Measurements from ENCODE around the gene TTLL8. TPM values are rescaled to one million over a fixed set of nuclear protein-coding genes. Genes with fewer than 3 reads are reported as not detected.

TTLL8 gene
- polyA plus RNA-seq, 2 of the 4 experiments (the other 2 are of a cell fraction): not detected

DNA sequence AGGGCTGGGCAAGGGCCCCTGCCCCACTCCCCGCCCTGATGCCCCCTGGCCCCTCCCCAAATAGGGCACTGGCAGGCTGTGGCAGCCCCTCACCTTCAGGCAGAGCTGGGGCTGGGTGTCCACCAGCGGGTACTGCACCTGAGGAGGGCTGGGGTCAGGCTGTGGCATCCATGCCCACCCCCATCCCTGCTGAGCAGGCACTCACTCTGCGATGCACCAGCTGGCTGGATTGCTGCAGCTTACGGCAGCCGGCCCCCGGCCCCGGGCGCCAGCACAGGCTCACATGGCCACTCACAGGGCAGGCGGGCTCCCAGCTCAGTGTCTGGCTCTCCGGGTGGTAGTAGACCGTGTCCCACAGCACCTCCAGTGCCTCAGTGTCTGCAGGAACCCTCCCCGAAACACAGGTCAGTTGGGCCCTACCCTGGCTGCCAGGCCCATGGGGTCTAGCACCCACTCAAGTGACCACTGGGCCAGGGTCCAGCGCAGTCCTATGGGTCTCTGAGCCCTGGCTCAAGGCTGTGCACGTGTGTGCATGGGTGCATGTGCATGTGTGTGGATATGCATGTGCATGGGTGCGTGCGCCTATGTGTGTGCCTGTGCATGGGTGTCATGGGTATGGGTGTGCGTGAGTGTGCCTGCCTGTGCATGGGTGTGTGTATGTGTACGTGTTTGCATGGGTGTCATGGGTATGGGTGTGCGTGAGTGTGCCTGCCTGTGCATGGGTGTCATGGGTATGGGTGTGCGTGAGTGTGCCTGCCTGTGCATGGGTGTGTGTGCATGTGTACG lies 60.0 kb downstream of the TTLL8 start:
- FAIRE-seq: no peak
- no peak for ATAC-seq
- Histone ChIP-seq H3K4me3 (no peak overlapping the region), H3K4me1 (peaks cover 4% of the 10 kb centered on the region; the same call in 1 of the 3 replicates), H3K27ac (no peak overlapping the region), H3K4me2 (no peak overlapping the region; the same call in 2 of the 3 replicates), H3K9me3 (no peaks in the 10 kb centered on the region)
- ChIA-PET CTCF (interaction anchor here (0.5 to 6.5 kb wide), 4 partner anchors 18 to 81 kb away, joined by 3 to 39 read pairs (median 3); no protein-coding TSS in a partner anchor), POLR2A (no interaction called here)
- WGBS (ENCODE audit: missing lambda C conversion rate): 83% methylated on average over 1 of the region's 21 CpGs
- TF ChIP-seq ELK1 (IDR thresholded peaks at IDR 0.05; ENCODE audit: low read depth, low read length): no peak
- TF ChIP-seq CBX8 (IDR thresholded peaks at IDR 0.05): no peak
- TF ChIP-seq RCOR1 (IDR thresholded peaks at IDR 0.05; ENCODE audit: low read depth, low read length): no peak
- no peak for TF ChIP-seq NR3C1 (IDR thresholded peaks at IDR 0.05)
- no peak for TF ChIP-seq HEYL (CRISPR knock-in tag; IDR thresholded peaks at IDR 0.05)
- TF ChIP-seq RFX5 (IDR thresholded peaks at IDR 0.05): no peak
- TF ChIP-seq NPAS2 (CRISPR knock-in tag; IDR thresholded peaks at IDR 0.05; ENCODE audit: borderline replicate concordance): no peak
- DNase-seq (ENCODE audit: low read depth in 1 of 2, low spot score in 1 of 2): no peak

DNA sequence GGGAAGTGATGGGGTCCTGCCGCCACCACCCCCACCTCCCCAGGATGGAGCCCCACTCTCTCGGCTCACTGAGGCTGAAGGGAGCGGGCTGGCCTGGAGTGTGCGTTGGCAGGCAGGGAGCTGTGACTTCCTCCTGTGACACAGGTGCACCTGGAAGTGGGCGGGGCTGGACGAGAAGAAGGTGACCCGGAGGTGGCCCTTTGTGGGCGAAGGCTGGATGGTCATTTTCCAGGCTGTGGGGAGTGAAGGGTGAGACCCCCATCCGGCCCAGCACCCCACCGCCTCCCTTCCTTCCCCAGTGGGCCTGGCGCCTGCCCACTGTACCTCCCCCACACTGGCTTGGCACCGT lies 60.9 kb downstream of the TTLL8 start:
- FAIRE-seq (no peak), DNase-seq (ENCODE audit: low read depth in 1 of 2, low spot score in 1 of 2) (no peak), ATAC-seq (no peak)
- POLR2A ChIA-PET: no interaction called here
- Histone ChIP-seq H3K4me2 (no peak overlapping the region), H3K4me1 (peaks cover 4% of the 10 kb centered on the region; the same call in 1 of the 3 replicates), H3K27ac (no peak overlapping the region), H3K4me3 (no peak overlapping the region), H3K9me3 (no peaks in the 10 kb centered on the region)
- 79% methylated on average over 8 of the region's 12 CpGs for WGBS (ENCODE audit: missing lambda C conversion rate)
- CTCF ChIA-PET: interaction anchor here (1.0 to 6.5 kb wide), 3 partner anchors 15 to 67 kb away, joined by 3 to 39 read pairs (median 3); no protein-coding TSS in a partner anchor
- TF ChIP-seq, protein P1, sequence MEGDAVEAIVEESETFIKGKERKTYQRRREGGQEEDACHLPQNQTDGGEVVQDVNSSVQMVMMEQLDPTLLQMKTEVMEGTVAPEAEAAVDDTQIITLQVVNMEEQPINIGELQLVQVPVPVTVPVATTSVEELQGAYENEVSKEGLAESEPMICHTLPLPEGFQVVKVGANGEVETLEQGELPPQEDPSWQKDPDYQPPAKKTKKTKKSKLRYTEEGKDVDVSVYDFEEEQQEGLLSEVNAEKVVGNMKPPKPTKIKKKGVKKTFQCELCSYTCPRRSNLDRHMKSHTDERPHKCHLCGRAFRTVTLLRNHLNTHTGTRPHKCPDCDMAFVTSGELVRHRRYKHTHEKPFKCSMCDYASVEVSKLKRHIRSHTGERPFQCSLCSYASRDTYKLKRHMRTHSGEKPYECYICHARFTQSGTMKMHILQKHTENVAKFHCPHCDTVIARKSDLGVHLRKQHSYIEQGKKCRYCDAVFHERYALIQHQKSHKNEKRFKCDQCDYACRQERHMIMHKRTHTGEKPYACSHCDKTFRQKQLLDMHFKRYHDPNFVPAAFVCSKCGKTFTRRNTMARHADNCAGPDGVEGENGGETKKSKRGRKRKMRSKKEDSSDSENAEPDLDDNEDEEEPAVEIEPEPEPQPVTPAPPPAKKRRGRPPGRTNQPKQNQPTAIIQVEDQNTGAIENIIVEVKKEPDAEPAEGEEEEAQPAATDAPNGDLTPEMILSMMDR (IDR thresholded peaks at IDR 0.05): no peak
- TF ChIP-seq HEYL (CRISPR knock-in tag; IDR thresholded peaks at IDR 0.05): no peak
- no peak for TF ChIP-seq FOXS1 (CRISPR knock-in tag; IDR thresholded peaks at IDR 0.05)
- TF ChIP-seq, protein P2, sequence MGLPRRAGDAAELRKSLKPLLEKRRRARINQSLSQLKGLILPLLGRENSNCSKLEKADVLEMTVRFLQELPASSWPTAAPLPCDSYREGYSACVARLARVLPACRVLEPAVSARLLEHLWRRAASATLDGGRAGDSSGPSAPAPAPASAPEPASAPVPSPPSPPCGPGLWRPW (IDR thresholded peaks at IDR 0.05): no peak
- TF ChIP-seq ZFP36 (IDR thresholded peaks at IDR 0.05; ENCODE audit: borderline replicate concordance, partially characterized antibody): no peak
- TF ChIP-seq RAD21 (conservative IDR thresholded peaks at IDR 0.05 in 1 of 2, IDR thresholded peaks at IDR 0.05 in 1 of 2): no peak
- no peak for TF ChIP-seq EHMT2 (IDR thresholded peaks at IDR 0.05; ENCODE audit: low read depth)
- TF ChIP-seq HDAC2 (IDR thresholded peaks at IDR 0.05): no peak
- no peak for TF ChIP-seq KDM1A (IDR thresholded peaks at IDR 0.05; ENCODE audit: low read depth)

DNA sequence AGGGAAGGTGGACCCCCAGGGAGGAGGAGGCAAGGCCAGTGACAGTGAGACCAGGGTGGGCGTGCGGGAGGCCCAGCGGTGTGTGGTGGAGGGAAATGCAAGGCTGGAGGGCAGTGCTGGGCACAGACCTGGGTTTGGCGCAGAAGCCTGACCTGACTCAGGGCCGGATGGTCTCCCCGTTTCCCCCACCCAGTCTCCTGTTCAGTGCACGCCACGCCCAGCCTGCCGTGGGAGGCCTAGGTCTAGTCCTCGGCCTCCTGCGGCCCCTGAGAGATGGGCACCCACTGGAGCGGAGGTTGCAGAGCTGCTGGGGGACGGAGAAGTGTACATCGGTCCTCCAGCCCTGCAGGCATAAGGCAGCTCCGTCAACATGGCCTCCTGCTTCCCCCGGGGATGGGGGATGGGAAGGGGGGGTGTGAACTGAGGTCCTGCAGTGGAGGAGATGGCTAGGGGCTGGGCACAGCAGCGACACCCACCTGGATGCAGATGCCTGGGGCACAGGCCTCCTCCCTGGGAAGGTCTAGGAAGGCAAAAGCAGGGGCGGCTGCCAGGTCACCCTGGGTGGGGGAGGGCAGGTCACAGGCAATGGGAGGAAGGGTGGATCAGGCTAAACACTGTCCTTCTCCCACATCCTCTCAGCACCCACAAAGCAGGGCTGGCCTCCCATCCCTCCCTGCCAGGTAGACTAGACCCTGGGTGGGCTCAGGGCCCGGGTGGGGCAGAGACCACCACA lies 61.4 kb downstream of the TTLL8 start:
- FAIRE-seq: no peak
- no peak for DNase-seq (ENCODE audit: low read depth in 1 of 2, low spot score in 1 of 2)
- POLR2A ChIA-PET: no interaction called here
- no peak overlapping the region for H3K4me2 ChIP-seq
- CTCF ChIA-PET: interaction anchor here (0.5 to 6.5 kb wide), 5 partner anchors 14 to 120 kb away, joined by 3 to 39 read pairs (median 3); no protein-coding TSS in a partner anchor
- no peak for ATAC-seq
- peaks cover 4% of the 10 kb centered on the region; the same call in 1 of the 3 replicates for H3K4me1 ChIP-seq
- no peak overlapping the region for H3K4me3 ChIP-seq
- WGBS (ENCODE audit: missing lambda C conversion rate): 81% methylated on average over 11 of the region's 19 CpGs
- H3K27ac ChIP-seq: 0 out of 6 replicates have a peak overlapping the region, but pooled peaks of 1 of the 2 experiments have one; percentile 12
- H3K9me3 ChIP-seq: no peaks in the 10 kb centered on the region
- TF ChIP-seq, protein P1 (IDR thresholded peaks at IDR 0.05): no peak
- no peak for TF ChIP-seq JUNB (IDR thresholded peaks at IDR 0.05)
- TF ChIP-seq KDM1A (IDR thresholded peaks at IDR 0.05; ENCODE audit: low read depth): no peak
- no peak for TF ChIP-seq ATOH8 (CRISPR knock-in tag; IDR thresholded peaks at IDR 0.05; ENCODE audit: low read depth)
- no peak for TF ChIP-seq SMC3 (IDR thresholded peaks at IDR 0.05)
- no peak for TF ChIP-seq USF2 (IDR thresholded peaks at IDR 0.05)
- TF ChIP-seq RCOR1 (IDR thresholded peaks at IDR 0.05; ENCODE audit: low read depth, low read length): no peak
- TF ChIP-seq FOSL2 (IDR thresholded peaks at IDR 0.05): no peak
- TF ChIP-seq FOSL2 (CRISPR knock-in tag; IDR thresholded peaks at IDR 0.05): no peak
- no peak for TF ChIP-seq HOXB13 (CRISPR knock-in tag; IDR thresholded peaks at IDR 0.05; ENCODE audit: low read depth)
- no peak for TF ChIP-seq KDM5A (IDR thresholded peaks at IDR 0.05)
- no peak for TF ChIP-seq HDAC2 (IDR thresholded peaks at IDR 0.05)
- TF ChIP-seq CBX8 (IDR thresholded peaks at IDR 0.05): no peak
- no peak for TF ChIP-seq ZNF302 (CRISPR knock-in tag; IDR thresholded peaks at IDR 0.05)

All from A549 (cell line).